Measurements from ENCODE around the gene UBE2B.

DNA sequence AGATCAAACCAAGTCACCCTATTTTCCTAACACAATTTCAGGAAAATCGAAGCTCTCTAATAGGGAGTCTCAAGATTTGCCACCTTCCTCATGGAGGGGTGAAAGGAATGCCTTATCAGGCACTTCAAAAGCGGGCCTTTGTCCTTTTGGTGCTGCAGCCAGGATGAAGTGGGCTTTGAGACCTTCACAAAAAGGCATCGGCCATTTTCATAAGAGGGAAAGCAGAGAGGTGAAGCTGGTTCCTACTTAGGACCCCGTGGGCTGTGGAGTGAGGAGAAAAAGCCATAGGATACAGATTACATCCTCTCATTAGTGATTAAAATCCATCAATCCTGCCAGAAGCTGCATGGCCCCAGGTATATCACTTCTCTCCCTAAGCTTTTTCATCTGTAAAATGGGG lies 39.5 kb downstream of the UBE2B start:
- TF ChIP-seq, protein P1, sequence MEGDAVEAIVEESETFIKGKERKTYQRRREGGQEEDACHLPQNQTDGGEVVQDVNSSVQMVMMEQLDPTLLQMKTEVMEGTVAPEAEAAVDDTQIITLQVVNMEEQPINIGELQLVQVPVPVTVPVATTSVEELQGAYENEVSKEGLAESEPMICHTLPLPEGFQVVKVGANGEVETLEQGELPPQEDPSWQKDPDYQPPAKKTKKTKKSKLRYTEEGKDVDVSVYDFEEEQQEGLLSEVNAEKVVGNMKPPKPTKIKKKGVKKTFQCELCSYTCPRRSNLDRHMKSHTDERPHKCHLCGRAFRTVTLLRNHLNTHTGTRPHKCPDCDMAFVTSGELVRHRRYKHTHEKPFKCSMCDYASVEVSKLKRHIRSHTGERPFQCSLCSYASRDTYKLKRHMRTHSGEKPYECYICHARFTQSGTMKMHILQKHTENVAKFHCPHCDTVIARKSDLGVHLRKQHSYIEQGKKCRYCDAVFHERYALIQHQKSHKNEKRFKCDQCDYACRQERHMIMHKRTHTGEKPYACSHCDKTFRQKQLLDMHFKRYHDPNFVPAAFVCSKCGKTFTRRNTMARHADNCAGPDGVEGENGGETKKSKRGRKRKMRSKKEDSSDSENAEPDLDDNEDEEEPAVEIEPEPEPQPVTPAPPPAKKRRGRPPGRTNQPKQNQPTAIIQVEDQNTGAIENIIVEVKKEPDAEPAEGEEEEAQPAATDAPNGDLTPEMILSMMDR (IDR thresholded peaks at IDR 0.05): no peak
- TF ChIP-seq POLR2A (IDR thresholded peaks at IDR 0.05): no peak
- no peak for TF ChIP-seq EP300 (IDR thresholded peaks at IDR 0.05)

Data from tibial nerve (tissue), 4 donors.